CD8-positive, alpha-beta memory T cell (primary cell): ENCODE data around the gene ZNF431. TPM values are rescaled to one million over a fixed set of nuclear protein-coding genes. Genes with fewer than 3 reads are reported as not detected.
A peak's percentile ranks its signal among the peaks of the same experiment; 100 is the strongest.

ENCODE experiments used
- CTCF ChIA-PET: fragments of 350-600 bp; sonication (Branson Sonifier 250); formaldehyde crosslinking; loops from one replicate; lab custom pipeline; 2021; ENCODE audit warnings: antibody characterized with exemption; lab: Charles Lee
- POLR2A ChIA-PET: fragments of 350-600 bp; sonication (Branson Sonifier 250); formaldehyde crosslinking; loops from one replicate; lab custom pipeline; 2021; ENCODE audit warnings: antibody characterized with exemption; lab: Charles Lee
- DNase-seq, 5 donors: peaks; one replicate each; pipeline versions ENCODE4 v3.0.0 to v3.0.0-alpha.2; 2020 to 2022; ENCODE audit warnings: mixed read lengths in 1 of 5
- H3K27ac ChIP-seq: one replicate; pipeline ENCODE4 v1.7.0; 2013; ENCODE audit warnings: low read depth, mild to moderate bottlenecking, low read length, moderate library complexity
- H3K27me3 ChIP-seq: 2 replicates; pipeline ENCODE4 v1.7.0; 2013; ENCODE audit warnings: low read length, mild to moderate bottlenecking; ENCODE audit not compliant: insufficient read depth, poor library complexity, severe bottlenecking
- H3K36me3 ChIP-seq: 2 replicates; pipeline ENCODE4 v1.7.0; 2013; ENCODE audit warnings: mild to moderate bottlenecking, low read length, moderate library complexity; ENCODE audit not compliant: insufficient read depth
- H3K4me1 ChIP-seq: 2 replicates; pipeline ENCODE4 v1.7.0; 2013; ENCODE audit warnings: mild to moderate bottlenecking, low read length, moderate library complexity; ENCODE audit not compliant: insufficient read depth
- H3K4me3 ChIP-seq: 2 replicates; pipeline ENCODE4 v1.7.0; 2013; ENCODE audit warnings: mild to moderate bottlenecking, low read length
- H3K9me3 ChIP-seq: 2 replicates; pipeline ENCODE4 v1.7.0; 2013; ENCODE audit warnings: mild to moderate bottlenecking, low read length
- H3K27ac Mint-ChIP-seq, 8 donors: one replicate each; pipeline ENCODE4 v1.8.0; 2020 to 2021; ENCODE audit warnings: mixed read lengths in 8 of 8, mild to moderate bottlenecking in 6 of 8, inconsistent platforms in 3 of 8, moderate library complexity in 3 of 8
- H3K27me3 Mint-ChIP-seq, 2 donors: one replicate each; pipeline ENCODE4 v1.8.0; 2020 to 2021; ENCODE audit warnings: mixed read lengths in 2 of 2, mild to moderate bottlenecking in 1 of 2, moderate library complexity in 1 of 2
- H3K36me3 Mint-ChIP-seq, 3 donors: one replicate each; pipeline ENCODE4 v1.8.0; 2020 to 2021; ENCODE audit warnings: mixed read lengths in 3 of 3, inconsistent platforms in 1 of 3, mild to moderate bottlenecking in 1 of 3
- H3K4me1 Mint-ChIP-seq, 3 donors: one replicate each; pipeline ENCODE4 v1.8.0; 2020 to 2021; ENCODE audit warnings: mixed read lengths in 3 of 3, inconsistent platforms in 1 of 3, mild to moderate bottlenecking in 1 of 3
- H3K4me3 Mint-ChIP-seq, 7 donors: one replicate each; pipeline ENCODE4 v1.8.0; 2020 to 2021; ENCODE audit warnings: mixed read lengths in 7 of 7, mild to moderate bottlenecking in 6 of 7, moderate library complexity in 4 of 7, inconsistent platforms in 2 of 7
- H3K9me3 Mint-ChIP-seq, 5 donors: one replicate each; pipeline ENCODE4 v1.8.0; 2020 to 2022; ENCODE audit warnings: mixed read lengths in 5 of 5, mild to moderate bottlenecking in 3 of 5, moderate library complexity in 2 of 5, inconsistent platforms in 1 of 5
- polyA plus RNA-seq: library from polyadenylated mRNA; unstranded; fragments of 300-500 nt; fragmentation: Illumina TruSeq; gene quantifications from one replicate; pipeline ENCODE4 v1.2.3, GENCODE V29; 2021
- total RNA-seq, 2 experiments: library from RNA; stranded (reverse); gene quantifications; one replicate each; pipeline ENCODE4 v1.2.3, GENCODE V29; 2021

Gene ZNF431
- total and polyA plus RNA-seq, 3 experiments from 2014 or later = 14.6 to 17.6 (median 14.7) TPM

- H3K9me3 Mint-ChIP-seq = peaks cover 19 to 54% (median 25%) of the 10 kb centered on the region in 5 donors
- Histone ChIP-seq H3K9me3 (no peaks in the 10 kb centered on the region), H3K36me3 (peaks cover 6% of the 10 kb centered on the region), H3K4me3 (no peak overlapping the region), H3K4me1 (no peaks in the 10 kb centered on the region), H3K27ac (no peak overlapping the region), H3K27me3 (no peaks in the 10 kb centered on the region)
- H3K36me3 Mint-ChIP-seq = peaks cover 42 to 70% (median 58%) of the 10 kb centered on the region in 3 donors
- H3K4me3 Mint-ChIP-seq = no peak overlapping the region
- no peaks in the 10 kb centered on the region for H3K27me3 Mint-ChIP-seq
- DNase-seq = no peak
- no peak overlapping the region for H3K27ac Mint-ChIP-seq
- H3K4me1 Mint-ChIP-seq = peaks cover 0 to 4% (median 0%) of the 10 kb centered on the region in 3 donors
- POLR2A ChIA-PET = no interaction called here
- CTCF ChIA-PET = no interaction called here
These were observed 26.4 kb upstream of the ZNF431 start for GRCh38 chr19:21115430-21115829.

GRCh38 chr19:21117041-21117907, 24.6 kb upstream of the ZNF431 start:
- no peaks in the 10 kb centered on the region for H3K9me3 ChIP-seq
- no peak for DNase-seq
- Mint-ChIP-seq H3K36me3 (peaks cover 37 to 58% (median 44%) of the 10 kb centered on the region in 3 donors), H3K4me1 (no peaks in the 10 kb centered on the region), H3K27ac (no peak overlapping the region), H3K9me3 (peaks cover 16 to 50% (median 25%) of the 10 kb centered on the region in 5 donors), H3K27me3 (no peaks in the 10 kb centered on the region), H3K4me3 (no peak overlapping the region)
- H3K27ac ChIP-seq = no peak overlapping the region
- ChIA-PET POLR2A (no interaction called here), CTCF (no interaction called here)
- H3K4me1 ChIP-seq = no peaks in the 10 kb centered on the region
- peaks cover 6% of the 10 kb centered on the region for H3K36me3 ChIP-seq
- no peak overlapping the region for H3K4me3 ChIP-seq
- H3K27me3 ChIP-seq = no peaks in the 10 kb centered on the region

- Mint-ChIP-seq H3K36me3 (peaks cover 2 to 32% (median 2%) of the 10 kb centered on the region in 3 donors), H3K9me3 (peaks cover 0 to 18% (median 3%) of the 10 kb centered on the region in 5 donors), H3K4me3 (no peak overlapping the region), H3K4me1 (no peaks in the 10 kb centered on the region), H3K27ac (no peak overlapping the region), H3K27me3 (peaks cover 0 to 4% of the 10 kb centered on the region in 2 donors)
- ChIA-PET POLR2A (no interaction called here), CTCF (no interaction called here)
- Histone ChIP-seq H3K36me3 (no peaks in the 10 kb centered on the region), H3K27me3 (no peaks in the 10 kb centered on the region), H3K4me3 (no peak overlapping the region), H3K4me1 (no peaks in the 10 kb centered on the region), H3K9me3 (no peaks in the 10 kb centered on the region), H3K27ac (no peak overlapping the region)
- DNase-seq = no peak
These were observed 15.8 kb upstream of the ZNF431 start for GRCh38 chr19:21126078-21126477.

GRCh38 chr19:21127001-21127400, 14.8 kb upstream of the ZNF431 start:
- ChIA-PET POLR2A (no interaction called here), CTCF (no interaction called here)
- Mint-ChIP-seq H3K27ac (no peak overlapping the region), H3K36me3 (peaks cover 2 to 28% (median 2%) of the 10 kb centered on the region in 3 donors), H3K4me3 (no peak overlapping the region), H3K27me3 (peaks cover 0 to 4% of the 10 kb centered on the region in 2 donors), H3K4me1 (no peaks in the 10 kb centered on the region), H3K9me3 (peaks cover 0 to 15% (median 3%) of the 10 kb centered on the region in 5 donors)
- no peaks in the 10 kb centered on the region for H3K9me3 ChIP-seq
- no peaks in the 10 kb centered on the region for H3K27me3 ChIP-seq
- H3K4me1 ChIP-seq = no peaks in the 10 kb centered on the region
- no peaks in the 10 kb centered on the region for H3K36me3 ChIP-seq
- peak overlapping the region; percentile 2 for H3K27ac ChIP-seq
- H3K4me3 ChIP-seq = no peak overlapping the region
- DNase-seq = no peak

- H3K36me3 Mint-ChIP-seq = peaks cover 0 to 26% (median 2%) of the 10 kb centered on the region in 3 donors
- H3K27ac Mint-ChIP-seq = no peak overlapping the region
- no peaks in the 10 kb centered on the region for H3K4me1 ChIP-seq
- no peak overlapping the region for H3K27ac ChIP-seq
- no peak for DNase-seq
- no peaks in the 10 kb centered on the region for H3K9me3 ChIP-seq
- no peak overlapping the region for H3K4me3 ChIP-seq
- peaks cover 0 to 4% of the 10 kb centered on the region in 2 donors for H3K27me3 Mint-ChIP-seq
- H3K9me3 Mint-ChIP-seq = peaks cover 0 to 13% (median 3%) of the 10 kb centered on the region in 5 donors
- H3K36me3 ChIP-seq = no peaks in the 10 kb centered on the region
- no peaks in the 10 kb centered on the region for H3K4me1 Mint-ChIP-seq
- ChIA-PET POLR2A (no interaction called here), CTCF (no interaction called here)
- H3K27me3 ChIP-seq = no peaks in the 10 kb centered on the region
- H3K4me3 Mint-ChIP-seq = no peak overlapping the region
These were observed 13.9 kb upstream of the ZNF431 start for GRCh38 chr19:21127898-21128297.

- peaks cover 0 to 29% (median 2%) of the 10 kb centered on the region in 3 donors for H3K36me3 Mint-ChIP-seq
- H3K4me1 ChIP-seq = no peaks in the 10 kb centered on the region
- H3K27ac ChIP-seq = peak overlapping the region; percentile 51
- POLR2A ChIA-PET = no interaction called here
- no peak overlapping the region for H3K27ac Mint-ChIP-seq
- H3K36me3 ChIP-seq = no peaks in the 10 kb centered on the region
- H3K9me3 Mint-ChIP-seq = peaks cover 0 to 13% (median 3%) of the 10 kb centered on the region in 5 donors
- peaks cover 4 to 15% of the 10 kb centered on the region in 2 donors for H3K27me3 Mint-ChIP-seq
- DNase-seq = no peak
- CTCF ChIA-PET = no interaction called here
- no peak overlapping the region for H3K4me3 ChIP-seq
- H3K4me3 Mint-ChIP-seq = no peak overlapping the region
- no peaks in the 10 kb centered on the region for H3K27me3 ChIP-seq
- no peaks in the 10 kb centered on the region for H3K4me1 Mint-ChIP-seq
- H3K9me3 ChIP-seq = no peaks in the 10 kb centered on the region
These were observed 12.7 kb upstream of the ZNF431 start for GRCh38 chr19:21128901-21129698.

- no peaks in the 10 kb centered on the region for H3K9me3 ChIP-seq
- H3K27ac Mint-ChIP-seq = no peak overlapping the region
- H3K36me3 ChIP-seq = no peaks in the 10 kb centered on the region
- H3K4me1 ChIP-seq = no peaks in the 10 kb centered on the region
- H3K4me3 Mint-ChIP-seq = no peak overlapping the region
- peaks cover 0 to 31% (median 2%) of the 10 kb centered on the region in 3 donors for H3K36me3 Mint-ChIP-seq
- no peaks in the 10 kb centered on the region for H3K4me1 Mint-ChIP-seq
- no peak overlapping the region for H3K4me3 ChIP-seq
- H3K27me3 Mint-ChIP-seq = peaks cover 8 to 22% of the 10 kb centered on the region in 2 donors
- H3K9me3 Mint-ChIP-seq = peaks cover 0 to 11% (median 3%) of the 10 kb centered on the region in 5 donors
- H3K27ac ChIP-seq = no peak overlapping the region
- no peaks in the 10 kb centered on the region for H3K27me3 ChIP-seq
- ChIA-PET CTCF (no interaction called here), POLR2A (no interaction called here)
- no peak for DNase-seq
These were observed 11.6 kb upstream of the ZNF431 start for GRCh38 chr19:21130097-21130775.
